ENCODE results near the gene BNC2. TPM values are rescaled to one million over a fixed set of nuclear protein-coding genes. Genes with fewer than 3 reads are reported as not detected.

Gene BNC2
- total RNA-seq, 4 donors from 2014 or later: 20.5 to 55.4 (median 26.2) TPM

DNA sequence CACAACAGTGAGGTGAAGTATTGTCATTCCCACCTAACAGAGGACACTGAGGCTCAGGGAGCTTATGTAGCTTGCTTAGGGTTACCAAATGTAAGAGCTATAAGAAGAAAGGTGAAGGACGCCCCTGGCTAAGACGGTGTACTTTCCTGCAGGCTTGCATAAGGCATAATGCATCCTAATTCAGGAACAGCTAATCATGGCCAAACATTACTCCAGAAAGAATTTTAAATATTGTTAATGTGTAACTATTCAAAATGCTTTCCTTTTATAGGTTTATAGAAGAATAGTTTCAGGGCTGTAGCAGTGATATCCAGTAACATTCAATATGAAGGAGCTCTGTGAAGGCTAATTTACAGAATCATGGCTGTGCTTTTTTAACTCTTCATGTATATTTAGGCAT, 479.1 kb downstream of the BNC2 start:
- 82 to 83% methylated on average over 1 to 2 of the region's 2 CpGs for WGBS, 2 donors (ENCODE audit: low coverage in 1 of 2)
- intact Hi-C loops (cut with DNase I; ENCODE audit: low total_unique reads): no loop called here
- Histone ChIP-seq H3K27ac (no peak overlapping the region), H3K27me3 (no peaks in the 10 kb centered on the region), H3K4me3 (no peak overlapping the region), H3K36me3 (no peaks in the 10 kb centered on the region), H3K4me1 (no peaks in the 10 kb centered on the region), H3K9me3 (no peaks in the 10 kb centered on the region)
- DNase-seq: no peak
- in situ Hi-C loops (cut with MboI; ENCODE audit: low pct_ligation_motif_present in 1 of 4, low pct_unique_long_range_greater_than_20kb in 1 of 4, low sequenced_read_pairs in 3 of 4): no loop called here
- TF ChIP-seq EP300 (IDR thresholded peaks at IDR 0.05; ENCODE audit: low read depth) (no peak), POLR2A (IDR thresholded peaks at IDR 0.05) (no peak), POLR2AphosphoS5 (IDR thresholded peaks at IDR 0.05) (no peak)
- TF ChIP-seq, protein P1, sequence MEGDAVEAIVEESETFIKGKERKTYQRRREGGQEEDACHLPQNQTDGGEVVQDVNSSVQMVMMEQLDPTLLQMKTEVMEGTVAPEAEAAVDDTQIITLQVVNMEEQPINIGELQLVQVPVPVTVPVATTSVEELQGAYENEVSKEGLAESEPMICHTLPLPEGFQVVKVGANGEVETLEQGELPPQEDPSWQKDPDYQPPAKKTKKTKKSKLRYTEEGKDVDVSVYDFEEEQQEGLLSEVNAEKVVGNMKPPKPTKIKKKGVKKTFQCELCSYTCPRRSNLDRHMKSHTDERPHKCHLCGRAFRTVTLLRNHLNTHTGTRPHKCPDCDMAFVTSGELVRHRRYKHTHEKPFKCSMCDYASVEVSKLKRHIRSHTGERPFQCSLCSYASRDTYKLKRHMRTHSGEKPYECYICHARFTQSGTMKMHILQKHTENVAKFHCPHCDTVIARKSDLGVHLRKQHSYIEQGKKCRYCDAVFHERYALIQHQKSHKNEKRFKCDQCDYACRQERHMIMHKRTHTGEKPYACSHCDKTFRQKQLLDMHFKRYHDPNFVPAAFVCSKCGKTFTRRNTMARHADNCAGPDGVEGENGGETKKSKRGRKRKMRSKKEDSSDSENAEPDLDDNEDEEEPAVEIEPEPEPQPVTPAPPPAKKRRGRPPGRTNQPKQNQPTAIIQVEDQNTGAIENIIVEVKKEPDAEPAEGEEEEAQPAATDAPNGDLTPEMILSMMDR (IDR thresholded peaks at IDR 0.05): no peak

- 53 to 82% methylated on average over 2 of the region's 2 CpGs for WGBS, 2 donors (ENCODE audit: low coverage in 1 of 2)
- no peaks in the 10 kb centered on the region for H3K4me1 ChIP-seq
- DNase-seq: no peak
- peaks cover 4 to 10% of the 10 kb centered on the region in 2 donors for H3K9me3 ChIP-seq
- TF ChIP-seq POLR2A (IDR thresholded peaks at IDR 0.05) (no peak), EP300 (IDR thresholded peaks at IDR 0.05; ENCODE audit: low read depth) (no peak), POLR2AphosphoS5 (IDR thresholded peaks at IDR 0.05) (no peak)
- TF ChIP-seq, protein P1 (IDR thresholded peaks at IDR 0.05): no peak
- no peak overlapping the region for H3K4me3 ChIP-seq
- intact Hi-C loops (cut with DNase I; ENCODE audit: low total_unique reads): no loop called here
- no peak overlapping the region for H3K27ac ChIP-seq
- no peaks in the 10 kb centered on the region for H3K36me3 ChIP-seq
- H3K27me3 ChIP-seq: no peaks in the 10 kb centered on the region
- in situ Hi-C loops (cut with MboI; ENCODE audit: low pct_ligation_motif_present in 1 of 4, low pct_unique_long_range_greater_than_20kb in 1 of 4, low sequenced_read_pairs in 3 of 4): no loop called here
These were observed 483.1 kb downstream of the BNC2 start for GRCh38 chr9:16387382-16387781.

- Histone ChIP-seq H3K36me3 (no peaks in the 10 kb centered on the region), H3K4me3 (no peak overlapping the region), H3K27me3 (no peaks in the 10 kb centered on the region), H3K27ac (no peak overlapping the region), H3K4me1 (no peaks in the 10 kb centered on the region), H3K9me3 (peaks cover 4 to 10% of the 10 kb centered on the region in 2 donors)
- TF ChIP-seq, protein P1 (IDR thresholded peaks at IDR 0.05): no peak
- TF ChIP-seq POLR2A (IDR thresholded peaks at IDR 0.05) (no peak), POLR2AphosphoS5 (IDR thresholded peaks at IDR 0.05) (no peak), EP300 (IDR thresholded peaks at IDR 0.05; ENCODE audit: low read depth) (no peak)
- DNase-seq: no peak
- intact Hi-C loops (cut with DNase I; ENCODE audit: low total_unique reads): no loop called here
- in situ Hi-C loops (cut with MboI; ENCODE audit: low pct_ligation_motif_present in 1 of 4, low pct_unique_long_range_greater_than_20kb in 1 of 4, low sequenced_read_pairs in 3 of 4): no loop called here
- 62 to 67% methylated on average over 2 of the region's 2 CpGs for WGBS, 2 donors (ENCODE audit: low coverage in 1 of 2)
These were observed 483.7 kb downstream of the BNC2 start for GRCh38 chr9:16386827-16387077.

DNA sequence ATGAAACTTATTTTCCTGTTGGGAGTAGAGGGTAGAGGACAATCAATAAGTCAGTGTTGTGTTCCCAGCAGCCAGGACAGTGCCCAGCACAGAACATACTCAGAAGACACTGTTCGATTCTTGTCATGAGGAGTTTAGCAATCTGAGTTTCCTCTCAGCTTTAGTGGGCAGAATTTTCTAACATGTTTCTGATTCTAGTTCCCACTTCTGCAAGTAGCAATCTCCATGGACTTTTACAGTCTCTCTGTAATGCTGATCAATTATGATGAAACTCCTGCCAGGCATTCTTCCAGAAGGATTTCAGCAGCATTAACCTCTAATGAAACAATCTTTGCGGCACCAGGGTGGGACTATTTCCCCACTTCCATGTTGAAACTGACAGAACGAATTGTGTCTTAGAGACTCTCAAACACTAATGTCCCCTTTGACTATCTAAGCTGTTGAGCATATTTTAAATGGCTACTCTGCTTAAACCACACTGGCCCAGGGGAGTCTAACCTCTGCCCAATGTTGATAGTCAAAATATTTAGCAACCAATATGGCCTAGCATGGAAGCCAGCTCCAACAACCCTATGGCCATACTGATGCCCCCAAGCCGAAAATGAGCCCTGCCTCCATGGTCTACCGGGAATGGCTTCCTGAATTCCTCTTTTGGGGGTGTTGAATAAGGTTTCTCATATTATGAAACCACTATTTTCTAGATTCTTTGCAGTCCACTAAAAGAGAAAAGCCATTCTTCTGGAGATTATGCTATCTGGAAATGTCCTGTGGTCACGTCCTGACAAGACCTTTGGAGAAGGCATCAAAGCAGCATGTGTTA, 484.3 kb downstream of the BNC2 start:
- Histone ChIP-seq H3K36me3 (no peaks in the 10 kb centered on the region), H3K4me3 (no peak overlapping the region), H3K9me3 (peaks cover 4 to 10% of the 10 kb centered on the region in 2 donors), H3K4me1 (no peaks in the 10 kb centered on the region), H3K27me3 (no peaks in the 10 kb centered on the region), H3K27ac (no peak overlapping the region)
- intact Hi-C loops (cut with DNase I; ENCODE audit: low total_unique reads): no loop called here
- 85 to 86% methylated on average over 4 to 6 of the region's 6 CpGs for WGBS, 2 donors (ENCODE audit: low coverage in 1 of 2)
- no peak for DNase-seq
- TF ChIP-seq, protein P1 (IDR thresholded peaks at IDR 0.05): no peak
- no peak for TF ChIP-seq POLR2AphosphoS5 (IDR thresholded peaks at IDR 0.05)
- no peak for TF ChIP-seq EP300 (IDR thresholded peaks at IDR 0.05; ENCODE audit: low read depth)
- no peak for TF ChIP-seq POLR2A (IDR thresholded peaks at IDR 0.05)
- in situ Hi-C loops (cut with MboI; ENCODE audit: low pct_ligation_motif_present in 1 of 4, low pct_unique_long_range_greater_than_20kb in 1 of 4, low sequenced_read_pairs in 3 of 4): no loop called here
